Skeletal muscle satellite cell (primary cell): ENCODE results near the gene ENTREP3.

Experiments
- H3K27me3 ChIP-seq: 2 replicates; pipeline ENCODE4 v1.7.0; 2013; ENCODE audit warnings: low read length; ENCODE audit not compliant: control insufficient read depth, insufficient read depth
- H3K36me3 ChIP-seq: 2 replicates; pipeline ENCODE4 v1.7.0; 2013; ENCODE audit warnings: mild to moderate bottlenecking, control low read depth, low read length; ENCODE audit not compliant: insufficient read depth
- H3K4me1 ChIP-seq: 2 replicates; pipeline ENCODE4 v1.7.0; 2013; ENCODE audit warnings: low read length; ENCODE audit not compliant: control insufficient read depth, insufficient read depth
- H3K4me2 ChIP-seq: 2 replicates; pipeline ENCODE4 v1.7.0; 2013; ENCODE audit warnings: mild to moderate bottlenecking, low read length
- H3K4me3 ChIP-seq: 2 replicates; pipeline ENCODE4 v1.7.0; 2013; ENCODE audit warnings: low read length
- H3K9ac ChIP-seq: 2 replicates; pipeline ENCODE4 v1.7.0; 2013; ENCODE audit warnings: mild to moderate bottlenecking, low read depth, low read length, moderate library complexity
- H3K9me3 ChIP-seq: replicated peaks from 2 replicates; pipeline ENCODE4 v1.7.0; 2013; ENCODE audit warnings: mild to moderate bottlenecking, control low read depth, low read length

Gene ENTREP3

GRCh38 chr1:155277070-155277901 lies 22.0 kb upstream of the ENTREP3 start, which contains the start of gene HCN3:
HCN3 (plus strand) TSS chr1:155277463; CDS start chr1:155277591, 128 bp downstream.
- H3K4me3 ChIP-seq, result peak within 1 kb of the TSS; percentile 82
- H3K36me3 ChIP-seq, result no peaks in the 10 kb centered on the region
- no peaks in the 10 kb centered on the region for H3K27me3 ChIP-seq
- H3K4me2 ChIP-seq, result peak within 1 kb of the TSS; percentile 97
- H3K4me1 ChIP-seq, result peaks cover 20% of the 10 kb centered on the region
- peak within 1 kb of the TSS; percentile 72 for H3K9ac ChIP-seq
- no peaks in the 10 kb centered on the region for H3K9me3 ChIP-seq

GRCh38 chr1:155273343-155274245 lies 18.3 kb upstream of the ENTREP3 start, which contains the start of gene CLK2:
CLK2 (minus strand) TSS chr1:155273504; CDS start chr1:155270977, 2,527 bp downstream.
- H3K4me1 ChIP-seq, result peaks cover 29% of the 10 kb centered on the region
- peak within 1 kb of the TSS; percentile 94 for H3K4me2 ChIP-seq
- H3K36me3 ChIP-seq, result peaks cover 26% of the 10 kb centered on the region
- H3K9me3 ChIP-seq, result no peaks in the 10 kb centered on the region
- H3K27me3 ChIP-seq, result no peaks in the 10 kb centered on the region
- peak within 1 kb of the TSS; percentile 81 for H3K4me3 ChIP-seq
- peak within 1 kb of the TSS; percentile 88 for H3K9ac ChIP-seq

- H3K9ac ChIP-seq, result peak overlapping the region; percentile 88
Observed at GRCh38 chr1:155272466-155273342, 17.4 kb upstream of the ENTREP3 start.

GRCh38 chr1:155269381-155269780 lies 14.1 kb upstream of the ENTREP3 start:
- H3K9me3 ChIP-seq, result no peaks in the 10 kb centered on the region
- no peaks in the 10 kb centered on the region for H3K27me3 ChIP-seq
- peaks cover 64% of the 10 kb centered on the region for H3K36me3 ChIP-seq
- peaks cover 17% of the 10 kb centered on the region for H3K4me1 ChIP-seq
- no peak overlapping the region for H3K4me3 ChIP-seq
- no peak overlapping the region for H3K4me2 ChIP-seq
- no peak overlapping the region for H3K9ac ChIP-seq

More at GRCh38 chr1:155272466-155273342, 17.4 kb upstream of the ENTREP3 start:
- peak overlapping the region; percentile 91 for H3K4me2 ChIP-seq
- peak overlapping the region; percentile 81 for H3K4me3 ChIP-seq
- H3K36me3 ChIP-seq, result peaks cover 35% of the 10 kb centered on the region
- H3K27me3 ChIP-seq, result no peaks in the 10 kb centered on the region
- peaks cover 22% of the 10 kb centered on the region for H3K4me1 ChIP-seq
- no peaks in the 10 kb centered on the region for H3K9me3 ChIP-seq

GRCh38 chr1:155268630-155269029 lies 13.3 kb upstream of the ENTREP3 start:
- Histone ChIP-seq H3K9me3 (no peaks in the 10 kb centered on the region), H3K4me3 (no peak overlapping the region), H3K27me3 (no peaks in the 10 kb centered on the region), H3K4me2 (no peak overlapping the region), H3K4me1 (peaks cover 14% of the 10 kb centered on the region), H3K9ac (no peak overlapping the region), H3K36me3 (peaks cover 72% of the 10 kb centered on the region)

- Histone ChIP-seq H3K27me3 (no peaks in the 10 kb centered on the region), H3K9me3 (no peaks in the 10 kb centered on the region), H3K36me3 (peaks cover 82% of the 10 kb centered on the region), H3K4me1 (peaks cover 10% of the 10 kb centered on the region), H3K4me3 (no peak overlapping the region), H3K9ac (no peak overlapping the region), H3K4me2 (no peak overlapping the region)
Observed at GRCh38 chr1:155267373-155267772, 12.1 kb upstream of the ENTREP3 start.

- H3K9ac ChIP-seq, result no peak overlapping the region
- peaks cover 79% of the 10 kb centered on the region for H3K36me3 ChIP-seq
- H3K4me1 ChIP-seq, result peaks cover 2% of the 10 kb centered on the region
- no peak overlapping the region for H3K4me3 ChIP-seq
- no peak overlapping the region for H3K4me2 ChIP-seq
- H3K9me3 ChIP-seq, result no peaks in the 10 kb centered on the region
- H3K27me3 ChIP-seq, result no peaks in the 10 kb centered on the region
Observed at GRCh38 chr1:155266553-155266952, 11.3 kb upstream of the ENTREP3 start.

GRCh38 chr1:155263067-155263466 lies 7.8 kb upstream of the ENTREP3 start:
- H3K36me3 ChIP-seq, result peaks cover 61% of the 10 kb centered on the region
- no peak overlapping the region for H3K4me3 ChIP-seq
- H3K4me2 ChIP-seq, result no peak overlapping the region
- peaks cover 10% of the 10 kb centered on the region for H3K4me1 ChIP-seq
- no peaks in the 10 kb centered on the region for H3K27me3 ChIP-seq
- no peak overlapping the region for H3K9ac ChIP-seq
- no peaks in the 10 kb centered on the region for H3K9me3 ChIP-seq

GRCh38 chr1:155261852-155262673 lies 6.8 kb upstream of the ENTREP3 start, which contains the start of gene SCAMP3:
SCAMP3 (minus strand) TSS chr1:155262360; CDS start chr1:155262151, 209 bp downstream.
- Histone ChIP-seq H3K27me3 (no peaks in the 10 kb centered on the region), H3K36me3 (peaks cover 57% of the 10 kb centered on the region), H3K9ac (peak within 1 kb of the TSS; percentile 86), H3K4me1 (peaks cover 10% of the 10 kb centered on the region), H3K4me2 (peak within 1 kb of the TSS; percentile 94), H3K9me3 (no peaks in the 10 kb centered on the region), H3K4me3 (peak within 1 kb of the TSS; percentile 80)

GRCh38 chr1:155261493-155261851 lies 6.2 kb upstream of the ENTREP3 start:
- Histone ChIP-seq H3K4me3 (peak overlapping the region; percentile 80), H3K9ac (peak overlapping the region; percentile 86), H3K4me2 (peak overlapping the region; percentile 94), H3K9me3 (no peaks in the 10 kb centered on the region), H3K27me3 (no peaks in the 10 kb centered on the region), H3K36me3 (peaks cover 55% of the 10 kb centered on the region), H3K4me1 (peaks cover 11% of the 10 kb centered on the region)
